IPS DF 19.7 (cell line): ENCODE data around the gene HAUS5.

Source experiments
- DNase-seq: peaks from one replicate; pipeline ENCODE4 v3.0.0-alpha.2; 2013; ENCODE audit warnings: low read depth, low spot score

HAUS5 gene

DNA sequence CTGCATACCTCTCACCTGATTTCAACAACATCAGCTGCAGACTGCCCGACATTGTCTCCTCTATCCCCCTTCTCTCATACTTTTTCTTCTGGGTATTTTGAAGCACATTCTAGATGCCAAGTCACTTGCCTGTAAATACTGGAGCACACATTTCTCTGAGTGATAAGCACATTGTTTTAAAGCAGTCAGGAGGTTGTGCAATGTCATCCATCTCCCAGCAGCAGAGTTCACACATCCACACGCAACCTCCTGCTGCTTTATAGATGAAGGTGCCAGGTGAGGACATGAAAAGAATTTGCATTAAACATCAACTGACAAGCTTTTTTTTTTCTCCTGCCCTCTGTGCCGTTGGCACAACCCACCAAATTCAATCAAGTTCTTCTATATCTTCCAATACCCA, 59.3 kb downstream of the HAUS5 start:
- DNase-seq = no peak

GRCh38 chr19:35673121-35673804, 60.7 kb downstream of the HAUS5 start:
- no peak for DNase-seq
